GM13976 (cell line): ENCODE data around the gene DAAM1.

Source experiments
- DNase-seq: peaks from one replicate; pipeline ENCODE4 v3.0.0; 2012; ENCODE audit warnings: low spot score
- in situ Hi-C: fragments of 300-500 bp; cut with MboI; formaldehyde crosslinking; loops from one replicate; pipeline ENCODE4 v1.12.0; 2022; ENCODE audit warnings: low sequenced_read_pairs, mixed read lengths, inconsistent platforms; ENCODE audit not compliant: unreplicated experiment
- TF ChIP-seq, protein P1 (sequence below): IDR thresholded peaks from 2 replicates; pipeline ENCODE4 v1.5.1; 2012; ENCODE audit warnings: borderline replicate concordance, mild to moderate bottlenecking; ENCODE audit not compliant: insufficient read depth; ENCODE audit errors: extremely low read depth, missing control alignments, control extremely low read depth

DAAM1 gene

GRCh38 chr14:59221568-59221967, 33.1 kb downstream of the DAAM1 start:
- in situ Hi-C loops: no loop called here
- no peak for DNase-seq
- TF ChIP-seq, protein P1, sequence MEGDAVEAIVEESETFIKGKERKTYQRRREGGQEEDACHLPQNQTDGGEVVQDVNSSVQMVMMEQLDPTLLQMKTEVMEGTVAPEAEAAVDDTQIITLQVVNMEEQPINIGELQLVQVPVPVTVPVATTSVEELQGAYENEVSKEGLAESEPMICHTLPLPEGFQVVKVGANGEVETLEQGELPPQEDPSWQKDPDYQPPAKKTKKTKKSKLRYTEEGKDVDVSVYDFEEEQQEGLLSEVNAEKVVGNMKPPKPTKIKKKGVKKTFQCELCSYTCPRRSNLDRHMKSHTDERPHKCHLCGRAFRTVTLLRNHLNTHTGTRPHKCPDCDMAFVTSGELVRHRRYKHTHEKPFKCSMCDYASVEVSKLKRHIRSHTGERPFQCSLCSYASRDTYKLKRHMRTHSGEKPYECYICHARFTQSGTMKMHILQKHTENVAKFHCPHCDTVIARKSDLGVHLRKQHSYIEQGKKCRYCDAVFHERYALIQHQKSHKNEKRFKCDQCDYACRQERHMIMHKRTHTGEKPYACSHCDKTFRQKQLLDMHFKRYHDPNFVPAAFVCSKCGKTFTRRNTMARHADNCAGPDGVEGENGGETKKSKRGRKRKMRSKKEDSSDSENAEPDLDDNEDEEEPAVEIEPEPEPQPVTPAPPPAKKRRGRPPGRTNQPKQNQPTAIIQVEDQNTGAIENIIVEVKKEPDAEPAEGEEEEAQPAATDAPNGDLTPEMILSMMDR: no peak

GRCh38 chr14:59224341-59224740, 35.9 kb downstream of the DAAM1 start:
- DNase-seq: no peak
- TF ChIP-seq, protein P1: no peak
- in situ Hi-C loops: no loop called here

GRCh38 chr14:59225281-59225680, 36.8 kb downstream of the DAAM1 start:
- DNase-seq: no peak
- TF ChIP-seq, protein P1: no peak
- in situ Hi-C loops: no loop called here

- TF ChIP-seq, protein P1: no peak
- in situ Hi-C loops: no loop called here
- no peak for DNase-seq
Measured at GRCh38 chr14:59228421-59228820, 40.0 kb downstream of the DAAM1 start.

DNA sequence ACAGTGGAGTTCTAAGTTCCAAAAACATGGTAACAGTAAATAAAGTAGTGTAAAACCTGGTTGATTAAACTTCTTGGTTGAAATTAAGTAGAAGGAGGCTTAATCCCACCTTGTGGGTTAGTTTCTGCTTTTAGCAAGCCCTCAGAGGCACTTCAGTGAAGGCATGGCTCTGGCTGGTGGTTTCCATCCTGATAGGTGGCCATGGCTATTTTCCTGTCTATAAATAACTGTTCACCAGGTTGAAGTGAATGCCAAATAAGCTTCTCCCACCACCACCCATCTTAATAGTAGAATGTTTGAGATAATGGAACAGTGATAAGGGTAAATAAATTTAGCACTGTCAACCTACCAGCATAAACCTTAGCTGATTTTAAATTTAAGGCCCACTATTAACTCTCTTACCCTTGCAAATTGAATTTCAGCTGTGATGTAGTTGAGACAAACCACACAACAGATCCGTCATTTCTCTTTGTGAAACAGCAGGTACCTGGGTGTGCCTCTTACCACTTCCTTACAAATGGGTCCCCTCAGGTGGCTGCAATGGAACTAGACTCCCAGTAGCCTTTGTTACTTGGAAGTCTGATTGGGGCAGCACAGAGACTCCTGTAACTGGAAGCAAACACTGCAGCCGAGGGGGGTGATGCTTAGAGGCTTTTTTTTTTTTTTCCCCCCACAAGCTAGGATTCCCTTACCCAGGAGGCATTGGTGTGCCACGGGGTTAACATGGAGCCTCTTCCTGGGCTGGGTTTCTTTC, 41.4 kb downstream of the DAAM1 start:
- DNase-seq: no peak
- in situ Hi-C loops: no loop called here
- TF ChIP-seq, protein P1: no peak

- TF ChIP-seq, protein P1: no peak
- no peak for DNase-seq
- in situ Hi-C loops: no loop called here
Measured at GRCh38 chr14:59236195-59236594, 47.7 kb downstream of the DAAM1 start.
